ENCODE results near the gene AOPEP. TPM values are rescaled to one million over a fixed set of nuclear protein-coding genes. Genes with fewer than 3 reads are reported as not detected.

AOPEP gene
- total and polyA plus RNA-seq, 9 of the 15 experiments (the other 6 are each of a cell fraction or from before 2014, with no cell fraction given), result 4.5 to 19.3 (median 13.5) TPM

DNA sequence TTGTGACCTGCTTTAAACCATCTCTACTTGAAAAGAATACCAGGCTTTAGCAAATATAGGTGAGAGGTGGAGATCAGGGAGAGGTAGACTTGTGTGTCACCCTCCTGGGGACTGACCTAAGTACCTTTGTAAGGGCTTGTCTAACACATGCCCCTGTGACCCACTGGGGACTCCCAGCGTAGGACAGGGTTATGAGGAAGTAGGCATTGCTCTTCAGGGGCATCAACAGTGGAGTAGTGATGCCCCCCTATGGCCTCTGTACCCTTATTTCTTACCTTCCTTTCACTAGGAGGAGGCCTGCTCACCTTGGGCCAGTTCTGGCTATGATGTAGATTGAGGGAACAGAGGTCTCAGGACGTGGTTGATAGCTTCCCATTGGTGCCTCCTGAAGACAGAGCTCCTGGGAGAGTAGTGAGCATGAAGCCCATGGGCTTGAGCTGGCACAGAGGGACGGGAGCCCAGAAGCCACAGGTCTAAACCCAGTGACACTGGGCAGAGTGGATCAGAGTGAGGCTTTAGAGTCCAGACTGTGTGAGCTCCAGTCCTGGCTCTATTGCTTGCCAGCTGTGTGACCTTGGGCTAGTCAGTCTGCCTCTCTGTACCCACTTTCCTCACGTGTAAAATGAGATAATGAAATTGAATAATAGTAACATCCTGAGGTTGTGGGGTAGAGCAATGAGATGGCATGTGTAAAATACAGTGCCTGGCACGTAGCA lies 191.7 kb downstream of the AOPEP start:
- Histone ChIP-seq H3K4me2 (ENCODE audit: insufficient read depth, low read length) (no peak overlapping the region), H3K27ac (ENCODE audit: extremely low read depth, low read depth, low read length) (no peak overlapping the region), H3K27me3 (ENCODE audit: control insufficient read depth in 2 of 2, insufficient read depth in 2 of 2, low read length in 2 of 2) (no peaks in the 10 kb centered on the region; a peak in 1 of 5 replicates), H2AFZ (ENCODE audit: low read depth, low read length) (no peak overlapping the region), H3K9me3 (replicated peaks; ENCODE audit: control insufficient read depth, insufficient read depth, low read depth, low read length) (no peaks in the 10 kb centered on the region), H3K36me3 (ENCODE audit: control insufficient read depth, insufficient read depth, low read length) (no peaks in the 10 kb centered on the region), H3K9ac (ENCODE audit: insufficient read depth in 1 of 2, low read depth in 2 of 2, low read length in 2 of 2) (no peak overlapping the region), H4K20me1 (replicated peaks; ENCODE audit: control insufficient read depth, insufficient read depth, low read length) (peaks cover 7% of the 10 kb centered on the region), H3K9me1 (ENCODE audit: control insufficient read depth, insufficient read depth, low read length) (peaks cover 3% of the 10 kb centered on the region), H3K79me2 (ENCODE audit: control insufficient read depth, insufficient read depth, low read length) (no peaks in the 10 kb centered on the region), H3K4me1 (replicated peaks in 1 of 2; ENCODE audit: control insufficient read depth in 2 of 2, insufficient read depth in 2 of 2, low read length in 2 of 2) (peaks cover 0 to 7% of the 10 kb centered on the region in 2 experiments; a peak in 4 of 5 replicates), H3K4me3 (no peak overlapping the region)
- no peak for FAIRE-seq
- no TSS peak for BruUV-seq (replicated peaks)
- intact Hi-C loops (cut with micrococcal nuclease) (no loop called here), in situ Hi-C loops (cut with MboI) (no loop called here)
- CTCF ChIA-PET (ENCODE audit: low intra/inter-chr PET ratio), result interaction anchor here (0.7 kb wide), 1 partner anchor 123 kb away, joined by 3 read pairs; no protein-coding TSS in a partner anchor
- DNase-seq (ENCODE audit: extremely low read depth in 1 of 4, low spot score in 3 of 4), result no peak
- ATAC-seq, result no peak
- WGBS (ENCODE audit: insufficient coverage, low coverage, missing lambda C conversion rate), result 25% methylated on average over 5 of the region's 5 CpGs
- POLR2A ChIA-PET, result interaction anchor here (0.6 to 1.2 kb wide), 2 partner anchors 8 to 10 kb away, joined by 3 read pairs; no protein-coding TSS in a partner anchor
- TF ChIP-seq, protein P1, sequence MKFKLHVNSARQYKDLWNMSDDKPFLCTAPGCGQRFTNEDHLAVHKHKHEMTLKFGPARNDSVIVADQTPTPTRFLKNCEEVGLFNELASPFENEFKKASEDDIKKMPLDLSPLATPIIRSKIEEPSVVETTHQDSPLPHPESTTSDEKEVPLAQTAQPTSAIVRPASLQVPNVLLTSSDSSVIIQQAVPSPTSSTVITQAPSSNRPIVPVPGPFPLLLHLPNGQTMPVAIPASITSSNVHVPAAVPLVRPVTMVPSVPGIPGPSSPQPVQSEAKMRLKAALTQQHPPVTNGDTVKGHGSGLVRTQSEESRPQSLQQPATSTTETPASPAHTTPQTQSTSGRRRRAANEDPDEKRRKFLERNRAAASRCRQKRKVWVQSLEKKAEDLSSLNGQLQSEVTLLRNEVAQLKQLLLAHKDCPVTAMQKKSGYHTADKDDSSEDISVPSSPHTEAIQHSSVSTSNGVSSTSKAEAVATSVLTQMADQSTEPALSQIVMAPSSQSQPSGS (CRISPR knock-in tag; IDR thresholded peaks at IDR 0.05), result no peak
- TF ChIP-seq GTF2F1 (IDR thresholded peaks at IDR 0.05; ENCODE audit: low read depth, low read length) (no peak), NR1H2 (CRISPR knock-in tag; IDR thresholded peaks at IDR 0.05) (no peak), ZNF398 (CRISPR knock-in tag; IDR thresholded peaks at IDR 0.05) (no peak), ZNF274 (IDR thresholded peaks at IDR 0.05; ENCODE audit: borderline replicate concordance, low read depth, low read length) (no peak), ZFP30 (CRISPR knock-in tag; IDR thresholded peaks at IDR 0.05; ENCODE audit: borderline replicate concordance) (no peak), ZNF584 (CRISPR knock-in tag; IDR thresholded peaks at IDR 0.05; ENCODE audit: low read depth) (no peak), FOXM1 (IDR thresholded peaks at IDR 0.05; ENCODE audit: low read depth) (no peak), FOXM1 (CRISPR knock-in tag; IDR thresholded peaks at IDR 0.05; ENCODE audit: low read depth) (no peak), ZNF347 (CRISPR knock-in tag; IDR thresholded peaks at IDR 0.05; ENCODE audit: low read depth) (no peak), SMAD2 (IDR thresholded peaks at IDR 0.05; ENCODE audit: low read depth, low read length) (no peak)
- TF ChIP-seq, protein P2, sequence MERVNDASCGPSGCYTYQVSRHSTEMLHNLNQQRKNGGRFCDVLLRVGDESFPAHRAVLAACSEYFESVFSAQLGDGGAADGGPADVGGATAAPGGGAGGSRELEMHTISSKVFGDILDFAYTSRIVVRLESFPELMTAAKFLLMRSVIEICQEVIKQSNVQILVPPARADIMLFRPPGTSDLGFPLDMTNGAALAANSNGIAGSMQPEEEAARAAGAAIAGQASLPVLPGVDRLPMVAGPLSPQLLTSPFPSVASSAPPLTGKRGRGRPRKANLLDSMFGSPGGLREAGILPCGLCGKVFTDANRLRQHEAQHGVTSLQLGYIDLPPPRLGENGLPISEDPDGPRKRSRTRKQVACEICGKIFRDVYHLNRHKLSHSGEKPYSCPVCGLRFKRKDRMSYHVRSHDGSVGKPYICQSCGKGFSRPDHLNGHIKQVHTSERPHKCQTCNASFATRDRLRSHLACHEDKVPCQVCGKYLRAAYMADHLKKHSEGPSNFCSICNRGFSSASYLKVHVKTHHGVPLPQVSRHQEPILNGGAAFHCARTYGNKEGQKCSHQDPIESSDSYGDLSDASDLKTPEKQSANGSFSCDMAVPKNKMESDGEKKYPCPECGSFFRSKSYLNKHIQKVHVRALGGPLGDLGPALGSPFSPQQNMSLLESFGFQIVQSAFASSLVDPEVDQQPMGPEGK (CRISPR knock-in tag; IDR thresholded peaks at IDR 0.05; ENCODE audit: borderline replicate concordance), result no peak

All from K562 (cell line).